Astrocyte of the cerebellum (primary cell): ENCODE measurements around the gene DGKI.

Experiments
- DNase-seq: peaks from one replicate; pipeline ENCODE4 v3.0.0-alpha.2; 2011; ENCODE audit warnings: low read depth
- H3K4me3 ChIP-seq: 2 replicates; pipeline ENCODE4 v1.5.1; 2011; ENCODE audit warnings: mild to moderate bottlenecking, low read depth, low read length, moderate library complexity
- CTCF ChIP-seq: IDR thresholded peaks from 2 replicates; pipeline ENCODE4 v1.5.1; 2012; ENCODE audit warnings: low read length, low read depth, moderate library complexity, mild to moderate bottlenecking; ENCODE audit errors: missing control alignments
- in situ Hi-C: cut with HindIII; loops from 2 replicates; pipeline ENCODE4 v1.10.0; 2017; ENCODE audit warnings: low sequenced_read_pairs

The DGKI gene

GRCh38 chr7:137366995-137367394, 479.8 kb downstream of the DGKI start:
- TF ChIP-seq CTCF = no peak
- in situ Hi-C loops = no loop called here
- no peak overlapping the region for H3K4me3 ChIP-seq
- no peak for DNase-seq

- no peak for TF ChIP-seq CTCF
- in situ Hi-C loops = no loop called here
- no peak overlapping the region for H3K4me3 ChIP-seq
- no peak for DNase-seq
Measured at GRCh38 chr7:137363683-137364082, 483.1 kb downstream of the DGKI start.

- H3K4me3 ChIP-seq = no peak overlapping the region
- TF ChIP-seq CTCF = no peak
- no peak for DNase-seq
- in situ Hi-C loops = no loop called here
Measured at GRCh38 chr7:137360087-137360679, 486.6 kb downstream of the DGKI start.

GRCh38 chr7:137354961-137355360, 491.8 kb downstream of the DGKI start:
- no peak overlapping the region for H3K4me3 ChIP-seq
- in situ Hi-C loops = no loop called here
- DNase-seq = no peak
- TF ChIP-seq CTCF = no peak

- peak; percentile 81 for DNase-seq
- no peak overlapping the region for H3K4me3 ChIP-seq
- in situ Hi-C loops = no loop called here
- no peak for TF ChIP-seq CTCF
Measured at GRCh38 chr7:137354396-137354795, 492.4 kb downstream of the DGKI start.

- TF ChIP-seq CTCF = no peak
- H3K4me3 ChIP-seq = no peak overlapping the region
- DNase-seq = no peak
- in situ Hi-C loops = no loop called here
Measured at GRCh38 chr7:137351941-137352340, 494.8 kb downstream of the DGKI start.

GRCh38 chr7:137345799-137346449, 500.9 kb downstream of the DGKI start:
- H3K4me3 ChIP-seq = no peak overlapping the region
- DNase-seq = no peak
- TF ChIP-seq CTCF = no peak
- in situ Hi-C loops = no loop called here
